SK-MEL-5 (cell line): ENCODE data around the gene TFCP2L1. TPM values are rescaled to one million over a fixed set of nuclear protein-coding genes. Genes with fewer than 3 reads are reported as not detected.

Source experiments
- DNase-seq: peaks from one replicate; pipeline ENCODE4 v3.0.0-alpha.2; 2016; ENCODE audit warnings: low read depth, low spot score
- in situ Hi-C: cut with HindIII; loops from 2 replicates; pipeline ENCODE4 v1.10.0; 2016; ENCODE audit warnings: low sequenced_read_pairs, high pct_unique_total_duplicates, low pct_unique_long_range_greater_than_20kb
- total RNA-seq: library from RNA; depleted of rRNA; stranded (reverse); fragments of >200 nt; shearing (Covaris generic); gene quantifications from 2 replicates; pipeline ENCODE4 v1.2.3, GENCODE V29; 2014

TFCP2L1 gene
- total RNA-seq, 1 experiment from 2014 or later, result 0.08 TPM

- in situ Hi-C loops, result no loop called here
Measured at GRCh38 chr2:121197369-121198091, 87.5 kb downstream of the TFCP2L1 start.

GRCh38 chr2:121196849-121197155, 88.2 kb downstream of the TFCP2L1 start:
- DNase-seq, result no peak
- in situ Hi-C loops, result no loop called here

More at GRCh38 chr2:121197369-121198091, 87.5 kb downstream of the TFCP2L1 start:
- no peak for DNase-seq

- in situ Hi-C loops, result no loop called here
- no peak for DNase-seq
Measured at GRCh38 chr2:121196132-121196848, 88.7 kb downstream of the TFCP2L1 start.

GRCh38 chr2:121195036-121195435, 90.0 kb downstream of the TFCP2L1 start:
- no peak for DNase-seq
- in situ Hi-C loops, result no loop called here

- DNase-seq, result no peak
Measured at GRCh38 chr2:121194626-121195025, 90.4 kb downstream of the TFCP2L1 start.

GRCh38 chr2:121193185-121193584, 91.8 kb downstream of the TFCP2L1 start:
- DNase-seq, result no peak
- in situ Hi-C loops, result no loop called here

More at GRCh38 chr2:121194626-121195025, 90.4 kb downstream of the TFCP2L1 start:
- in situ Hi-C loops, result no loop called here

GRCh38 chr2:121192576-121192975, 92.4 kb downstream of the TFCP2L1 start:
- in situ Hi-C loops, result no loop called here

GRCh38 chr2:121191191-121192170, 93.5 kb downstream of the TFCP2L1 start:
- DNase-seq, result no peak
- in situ Hi-C loops, result no loop called here

More at GRCh38 chr2:121192576-121192975, 92.4 kb downstream of the TFCP2L1 start:
- no peak for DNase-seq

GRCh38 chr2:121189661-121190381, 95.2 kb downstream of the TFCP2L1 start:
- in situ Hi-C loops, result no loop called here
- DNase-seq, result no peak

- in situ Hi-C loops, result no loop called here
Measured at GRCh38 chr2:121189011-121189410, 96.0 kb downstream of the TFCP2L1 start.

GRCh38 chr2:121187982-121188411, 97.0 kb downstream of the TFCP2L1 start:
- in situ Hi-C loops, result no loop called here
- DNase-seq, result no peak

More at GRCh38 chr2:121189011-121189410, 96.0 kb downstream of the TFCP2L1 start:
- DNase-seq, result no peak

- in situ Hi-C loops, result no loop called here
- no peak for DNase-seq
Measured at GRCh38 chr2:121187351-121187981, 97.5 kb downstream of the TFCP2L1 start.

- DNase-seq, result no peak
- in situ Hi-C loops, result no loop called here
Measured at GRCh38 chr2:121186261-121186660, 98.7 kb downstream of the TFCP2L1 start.

GRCh38 chr2:121185571-121186074, 99.4 kb downstream of the TFCP2L1 start:
- in situ Hi-C loops, result no loop called here
- no peak for DNase-seq

GRCh38 chr2:121185111-121185510, 99.9 kb downstream of the TFCP2L1 start:
- in situ Hi-C loops, result no loop called here
- DNase-seq, result no peak

- DNase-seq, result no peak
- in situ Hi-C loops, result no loop called here
Measured at GRCh38 chr2:121184248-121184862, 100.6 kb downstream of the TFCP2L1 start.
